ENCODE data around the gene AZI2. TPM values are rescaled to one million over a fixed set of nuclear protein-coding genes. Genes with fewer than 3 reads are reported as not detected.

Gene AZI2
- total RNA-seq, 1 experiment from 2014 or later: 106 TPM

DNA sequence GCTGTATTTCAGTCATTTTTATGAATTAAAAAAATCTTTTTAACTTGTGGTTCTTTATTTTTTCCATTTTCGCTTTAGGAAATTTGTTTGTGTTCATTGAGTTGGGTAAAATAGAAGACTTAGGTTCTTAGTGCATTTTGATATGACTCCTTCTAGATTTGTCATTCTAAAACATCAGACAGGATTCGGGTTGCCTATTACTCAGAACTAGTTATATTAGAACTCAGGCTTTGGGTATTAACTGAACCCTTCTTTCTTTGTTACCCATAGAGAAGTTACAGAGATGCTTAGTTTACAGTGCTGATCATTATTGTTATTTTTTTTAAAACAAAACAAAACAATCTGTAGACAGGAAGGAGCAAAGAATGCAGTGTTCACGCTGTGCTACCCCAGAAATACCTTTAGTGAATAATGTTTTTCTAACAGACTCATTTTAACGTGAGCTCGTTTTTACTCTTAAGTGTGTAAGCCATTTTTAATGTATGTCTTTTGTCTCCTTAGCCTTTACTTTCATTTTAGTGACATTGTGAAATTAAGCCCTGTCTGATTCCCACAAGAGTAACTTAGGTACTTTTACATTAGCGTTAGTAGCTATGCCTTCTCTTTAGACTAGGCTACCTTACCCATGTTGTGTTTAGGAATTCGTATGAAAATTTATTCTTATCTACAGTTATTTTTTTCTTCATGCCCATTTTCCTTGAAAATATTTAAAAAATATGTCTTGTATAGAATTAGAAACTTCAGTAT lies 53.8 kb downstream of the AZI2 start:
- ChIA-PET POLR2A (ENCODE audit: low non-redundant PET) (no interaction called here), CTCF (no interaction called here)
- intact Hi-C loops (cut with micrococcal nuclease; ENCODE audit: unreplicated experiment): no loop called here
- TF ChIP-seq, protein P1, sequence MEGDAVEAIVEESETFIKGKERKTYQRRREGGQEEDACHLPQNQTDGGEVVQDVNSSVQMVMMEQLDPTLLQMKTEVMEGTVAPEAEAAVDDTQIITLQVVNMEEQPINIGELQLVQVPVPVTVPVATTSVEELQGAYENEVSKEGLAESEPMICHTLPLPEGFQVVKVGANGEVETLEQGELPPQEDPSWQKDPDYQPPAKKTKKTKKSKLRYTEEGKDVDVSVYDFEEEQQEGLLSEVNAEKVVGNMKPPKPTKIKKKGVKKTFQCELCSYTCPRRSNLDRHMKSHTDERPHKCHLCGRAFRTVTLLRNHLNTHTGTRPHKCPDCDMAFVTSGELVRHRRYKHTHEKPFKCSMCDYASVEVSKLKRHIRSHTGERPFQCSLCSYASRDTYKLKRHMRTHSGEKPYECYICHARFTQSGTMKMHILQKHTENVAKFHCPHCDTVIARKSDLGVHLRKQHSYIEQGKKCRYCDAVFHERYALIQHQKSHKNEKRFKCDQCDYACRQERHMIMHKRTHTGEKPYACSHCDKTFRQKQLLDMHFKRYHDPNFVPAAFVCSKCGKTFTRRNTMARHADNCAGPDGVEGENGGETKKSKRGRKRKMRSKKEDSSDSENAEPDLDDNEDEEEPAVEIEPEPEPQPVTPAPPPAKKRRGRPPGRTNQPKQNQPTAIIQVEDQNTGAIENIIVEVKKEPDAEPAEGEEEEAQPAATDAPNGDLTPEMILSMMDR (conservative IDR thresholded peaks at IDR 0.05; ENCODE audit: low read depth, low read length): no peak
- TF ChIP-seq EZH2 (IDR thresholded peaks at IDR 0.05; ENCODE audit: borderline replicate concordance, low read depth, low read length, poor library complexity, severe bottlenecking): no peak
- BruUV-seq (replicated peaks): no TSS peak
- Histone ChIP-seq H3K27ac (ENCODE audit: low read depth, low read length, poor library complexity, severe bottlenecking) (peak overlapping the region; percentile 51), H3K36me3 (ENCODE audit: insufficient read depth, low read length, poor library complexity, severe bottlenecking) (no peaks in the 10 kb centered on the region), H3K9me3 (ENCODE audit: low read depth, low read length, poor library complexity, severe bottlenecking) (no peaks in the 10 kb centered on the region), H3K4me1 (ENCODE audit: insufficient read depth, low read length, poor library complexity, severe bottlenecking) (peaks cover 24% of the 10 kb centered on the region), H3K4me3 (ENCODE audit: low read depth, low read length, poor library complexity, severe bottlenecking) (no peak overlapping the region), H3K27me3 (replicated peaks; ENCODE audit: insufficient read depth, low read depth, low read length, poor library complexity) (no peaks in the 10 kb centered on the region)
- DNase-seq (ENCODE audit: low spot score): no peak

DNA sequence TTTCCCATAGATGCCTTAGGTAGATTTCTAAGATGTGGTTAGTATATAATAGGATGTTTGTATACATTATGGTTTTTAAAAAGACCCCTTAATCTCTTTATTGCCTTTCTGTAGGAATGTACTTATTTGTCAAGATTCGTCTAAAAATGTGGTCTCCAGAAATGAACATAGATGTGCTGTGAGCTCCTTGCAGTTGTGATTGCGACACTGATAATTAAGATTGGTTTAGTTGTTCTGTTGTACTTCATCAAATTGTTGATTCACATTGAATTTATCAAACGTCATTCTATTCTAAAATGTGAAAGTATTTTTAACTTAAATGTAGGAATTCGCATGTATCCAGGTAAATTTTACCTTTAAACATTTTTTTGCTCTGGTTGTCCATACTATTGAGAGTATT lies 56.0 kb downstream of the AZI2 start:
- Histone ChIP-seq H3K4me3 (ENCODE audit: low read depth, low read length, poor library complexity, severe bottlenecking) (no peak overlapping the region), H3K27ac (ENCODE audit: low read depth, low read length, poor library complexity, severe bottlenecking) (no peak overlapping the region), H3K36me3 (ENCODE audit: insufficient read depth, low read length, poor library complexity, severe bottlenecking) (no peaks in the 10 kb centered on the region), H3K4me1 (ENCODE audit: insufficient read depth, low read length, poor library complexity, severe bottlenecking) (peaks cover 24% of the 10 kb centered on the region), H3K27me3 (replicated peaks; ENCODE audit: insufficient read depth, low read depth, low read length, poor library complexity) (no peaks in the 10 kb centered on the region), H3K9me3 (ENCODE audit: low read depth, low read length, poor library complexity, severe bottlenecking) (no peaks in the 10 kb centered on the region)
- intact Hi-C loops (cut with micrococcal nuclease; ENCODE audit: unreplicated experiment): no loop called here
- no peak for TF ChIP-seq EZH2 (IDR thresholded peaks at IDR 0.05; ENCODE audit: borderline replicate concordance, low read depth, low read length, poor library complexity, severe bottlenecking)
- TF ChIP-seq, protein P1 (conservative IDR thresholded peaks at IDR 0.05; ENCODE audit: low read depth, low read length): no peak
- no TSS peak for BruUV-seq (replicated peaks)
- ChIA-PET POLR2A (ENCODE audit: low non-redundant PET) (no interaction called here), CTCF (no interaction called here)
- no peak for DNase-seq (ENCODE audit: low spot score)

DNA sequence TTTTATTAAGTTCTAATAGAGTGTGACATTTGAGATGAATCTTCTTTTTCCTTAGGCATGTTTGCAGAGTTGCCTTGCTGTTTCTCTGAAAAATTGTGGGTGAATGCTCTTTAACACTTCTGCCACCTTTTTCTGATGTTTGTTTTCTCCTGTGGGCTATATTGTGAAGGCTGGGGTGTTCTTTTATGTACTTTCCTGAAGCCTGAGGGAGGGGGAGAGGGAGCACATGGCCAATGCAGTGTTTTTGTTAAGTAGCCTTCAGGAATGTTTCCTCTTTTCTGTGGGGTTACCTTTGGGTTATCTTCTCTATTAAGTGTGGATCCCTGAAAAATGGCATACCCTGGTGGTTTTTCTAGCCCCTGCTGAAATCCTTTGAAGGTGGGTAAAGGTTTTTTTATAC lies 57.0 kb downstream of the AZI2 start:
- Histone ChIP-seq H3K27me3 (replicated peaks; ENCODE audit: insufficient read depth, low read depth, low read length, poor library complexity) (no peaks in the 10 kb centered on the region), H3K9me3 (ENCODE audit: low read depth, low read length, poor library complexity, severe bottlenecking) (no peaks in the 10 kb centered on the region), H3K4me3 (ENCODE audit: low read depth, low read length, poor library complexity, severe bottlenecking) (no peak overlapping the region), H3K36me3 (ENCODE audit: insufficient read depth, low read length, poor library complexity, severe bottlenecking) (no peaks in the 10 kb centered on the region), H3K4me1 (ENCODE audit: insufficient read depth, low read length, poor library complexity, severe bottlenecking) (peaks cover 17% of the 10 kb centered on the region), H3K27ac (ENCODE audit: low read depth, low read length, poor library complexity, severe bottlenecking) (no peak overlapping the region)
- DNase-seq (ENCODE audit: low spot score): no peak
- no TSS peak for BruUV-seq (replicated peaks)
- CTCF ChIA-PET: interaction anchor here (0.5 kb wide), 1 partner anchor 8 kb away, joined by 7 read pairs; no protein-coding TSS in a partner anchor
- TF ChIP-seq, protein P1 (conservative IDR thresholded peaks at IDR 0.05; ENCODE audit: low read depth, low read length): no peak
- TF ChIP-seq EZH2 (IDR thresholded peaks at IDR 0.05; ENCODE audit: borderline replicate concordance, low read depth, low read length, poor library complexity, severe bottlenecking): no peak
- intact Hi-C loops (cut with micrococcal nuclease; ENCODE audit: unreplicated experiment): no loop called here
- POLR2A ChIA-PET (ENCODE audit: low non-redundant PET): no interaction called here
